Endodermal cell (in vitro differentiated cells): Measurements from ENCODE around the gene DCC. TPM values are rescaled to one million over a fixed set of nuclear protein-coding genes. Genes with fewer than 3 reads are reported as not detected.

Experiments
- DNase-seq: peaks from one replicate; pipeline ENCODE4 v3.0.0-alpha.2; 2017
- H3K27ac ChIP-seq: 2 replicates; pipeline ENCODE4 v1.5.1; 2013; ENCODE audit warnings: mild to moderate bottlenecking, low read depth, low read length, moderate library complexity
- H3K27me3 ChIP-seq: 2 replicates; pipeline ENCODE4 v1.6.1; 2013; ENCODE audit warnings: mild to moderate bottlenecking, low read length, moderate library complexity; ENCODE audit not compliant: insufficient read depth, control insufficient read depth, poor library complexity, severe bottlenecking
- H3K36me3 ChIP-seq: 2 replicates; pipeline ENCODE4 v1.7.0; 2013; ENCODE audit warnings: mild to moderate bottlenecking, low read length, moderate library complexity; ENCODE audit not compliant: control insufficient read depth, insufficient read depth
- H3K4me1 ChIP-seq: one replicate; pipeline ENCODE4 v1.7.0; 2013; ENCODE audit warnings: low read length; ENCODE audit not compliant: control insufficient read depth, insufficient read depth
- H3K4me3 ChIP-seq: 2 replicates; pipeline ENCODE4 v1.5.1; 2013; ENCODE audit warnings: mild to moderate bottlenecking, low read length, moderate library complexity
- H3K9ac ChIP-seq: 2 replicates; pipeline ENCODE4 v1.6.1; 2013; ENCODE audit warnings: mild to moderate bottlenecking, low read length, moderate library complexity; ENCODE audit not compliant: poor library complexity, severe bottlenecking; ENCODE audit errors: extremely low read depth
- H3K9me3 ChIP-seq: 2 replicates; pipeline ENCODE4 v1.6.1; 2013; ENCODE audit warnings: mild to moderate bottlenecking, low read length, moderate library complexity; ENCODE audit not compliant: control insufficient read depth
- H3K27ac Mint-ChIP-seq: 2 replicates; pipeline ENCODE4 v1.8.0; 2020; ENCODE audit warnings: mixed read lengths
- H3K27me3 Mint-ChIP-seq: 2 replicates; pipeline ENCODE4 v1.8.0; 2021; ENCODE audit warnings: mild to moderate bottlenecking, mixed read lengths; ENCODE audit not compliant: insufficient read depth
- H3K36me3 Mint-ChIP-seq: 2 replicates; pipeline ENCODE4 v1.8.0; 2020; ENCODE audit warnings: low read depth, mixed read lengths
- H3K4me1 Mint-ChIP-seq: 2 replicates; pipeline ENCODE4 v1.8.0; 2020; ENCODE audit warnings: mixed read lengths
- H3K4me3 Mint-ChIP-seq: 2 replicates; pipeline ENCODE4 v1.8.0; 2020; ENCODE audit warnings: mild to moderate bottlenecking, moderate library complexity, mixed read lengths
- H3K9me3 Mint-ChIP-seq: 2 replicates; pipeline ENCODE4 v1.8.0; 2020; ENCODE audit warnings: mild to moderate bottlenecking, mixed read lengths
- WGBS, 2 experiments: methylation state at CpG; one replicate each; pipeline versions ENCODE4 v1.1.5 to v1.1.7; 2013; ENCODE audit warnings: missing lambda C conversion rate in 2 of 2, mixed read lengths in 1 of 2; ENCODE audit not compliant: insufficient coverage in 1 of 2, insufficient read length in 1 of 2; 5-methylcytosine and 5-hydroxymethylcytosine counted together
- total RNA-seq, 2 donors: library from RNA; stranded (reverse); fragmentation: NEBNext Ultra II Directional in 1 of 2; extraction: Animal tissue kit (Norgen Biotek cat#: 25700) in 1 of 2; gene quantifications; 2 replicates in 1 of 2; 3 replicates in 1 of 2; pipeline ENCODE4 v1.2.1, GENCODE V29; 2021
- TF ChIP-seq, protein P1 (sequence below): fragments of 200-600 bp; sonication (generic); conservative IDR thresholded peaks from 2 replicates; pipeline ENCODE4 v1.5.0; 2021; ENCODE audit warnings: antibody characterized with exemption, mild to moderate bottlenecking

DCC gene
- total RNA-seq, 2 donors from 2014 or later: 0.77 to 0.97 TPM

- no peaks in the 10 kb centered on the region for H3K36me3 Mint-ChIP-seq
- no peaks in the 10 kb centered on the region for H3K9me3 ChIP-seq
- no peak overlapping the region for H3K9ac ChIP-seq
- H3K27ac ChIP-seq: no peak overlapping the region
- no peaks in the 10 kb centered on the region for H3K9me3 Mint-ChIP-seq
- H3K36me3 ChIP-seq: no peaks in the 10 kb centered on the region
- no peaks in the 10 kb centered on the region for H3K4me1 Mint-ChIP-seq
- H3K4me1 ChIP-seq: no peaks in the 10 kb centered on the region
- TF ChIP-seq, protein P1, sequence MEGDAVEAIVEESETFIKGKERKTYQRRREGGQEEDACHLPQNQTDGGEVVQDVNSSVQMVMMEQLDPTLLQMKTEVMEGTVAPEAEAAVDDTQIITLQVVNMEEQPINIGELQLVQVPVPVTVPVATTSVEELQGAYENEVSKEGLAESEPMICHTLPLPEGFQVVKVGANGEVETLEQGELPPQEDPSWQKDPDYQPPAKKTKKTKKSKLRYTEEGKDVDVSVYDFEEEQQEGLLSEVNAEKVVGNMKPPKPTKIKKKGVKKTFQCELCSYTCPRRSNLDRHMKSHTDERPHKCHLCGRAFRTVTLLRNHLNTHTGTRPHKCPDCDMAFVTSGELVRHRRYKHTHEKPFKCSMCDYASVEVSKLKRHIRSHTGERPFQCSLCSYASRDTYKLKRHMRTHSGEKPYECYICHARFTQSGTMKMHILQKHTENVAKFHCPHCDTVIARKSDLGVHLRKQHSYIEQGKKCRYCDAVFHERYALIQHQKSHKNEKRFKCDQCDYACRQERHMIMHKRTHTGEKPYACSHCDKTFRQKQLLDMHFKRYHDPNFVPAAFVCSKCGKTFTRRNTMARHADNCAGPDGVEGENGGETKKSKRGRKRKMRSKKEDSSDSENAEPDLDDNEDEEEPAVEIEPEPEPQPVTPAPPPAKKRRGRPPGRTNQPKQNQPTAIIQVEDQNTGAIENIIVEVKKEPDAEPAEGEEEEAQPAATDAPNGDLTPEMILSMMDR: no peak
- H3K4me3 Mint-ChIP-seq: no peak overlapping the region
- H3K27me3 Mint-ChIP-seq: peaks cover 9% of the 10 kb centered on the region
- no peak overlapping the region for H3K4me3 ChIP-seq
- H3K27me3 ChIP-seq: peaks cover 8% of the 10 kb centered on the region
- H3K27ac Mint-ChIP-seq: no peak overlapping the region
- no peak for DNase-seq
These were observed 37.1 kb downstream of the DCC start for GRCh38 chr18:52377094-52377493.

GRCh38 chr18:52386306-52386705 lies 46.3 kb downstream of the DCC start:
- H3K4me1 Mint-ChIP-seq: no peaks in the 10 kb centered on the region
- no peaks in the 10 kb centered on the region for H3K27me3 Mint-ChIP-seq
- no peaks in the 10 kb centered on the region for H3K4me1 ChIP-seq
- no peaks in the 10 kb centered on the region for H3K9me3 Mint-ChIP-seq
- no peaks in the 10 kb centered on the region for H3K27me3 ChIP-seq
- TF ChIP-seq, protein P1: no peak
- no peak overlapping the region for H3K27ac ChIP-seq
- no peak overlapping the region for H3K4me3 Mint-ChIP-seq
- H3K27ac Mint-ChIP-seq: no peak overlapping the region
- H3K36me3 ChIP-seq: no peaks in the 10 kb centered on the region
- no peaks in the 10 kb centered on the region for H3K36me3 Mint-ChIP-seq
- no peak for DNase-seq
- no peaks in the 10 kb centered on the region for H3K9me3 ChIP-seq
- no peak overlapping the region for H3K4me3 ChIP-seq
- H3K9ac ChIP-seq: no peak overlapping the region

DNA sequence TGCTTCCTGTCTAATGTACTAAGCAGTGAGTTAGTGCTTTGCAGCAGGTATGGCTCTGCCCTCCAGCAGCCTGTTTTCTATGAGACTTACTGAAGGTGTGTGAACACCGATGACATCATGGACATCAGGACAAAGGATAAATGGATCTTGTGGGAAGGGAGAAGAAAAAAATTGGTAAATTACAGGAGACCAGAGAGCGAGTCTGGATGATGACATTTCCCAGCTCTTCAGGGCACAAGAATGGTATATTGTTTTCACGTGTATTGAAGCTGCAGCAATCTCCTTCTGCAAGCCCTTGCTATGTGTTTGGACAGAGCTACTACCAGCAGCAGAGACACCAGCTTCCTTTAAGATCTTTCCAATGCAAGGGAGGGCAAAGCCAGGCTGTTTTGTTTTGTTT lies 47.2 kb downstream of the DCC start:
- H3K4me3 Mint-ChIP-seq: no peak overlapping the region
- no peak overlapping the region for H3K9ac ChIP-seq
- no peak overlapping the region for H3K27ac ChIP-seq
- H3K36me3 ChIP-seq: no peaks in the 10 kb centered on the region
- 76 to 95% methylated on average over 3 of the region's 3 CpGs for WGBS, 2 experiments
- H3K4me1 ChIP-seq: no peaks in the 10 kb centered on the region
- H3K27me3 Mint-ChIP-seq: peaks cover 4% of the 10 kb centered on the region
- H3K36me3 Mint-ChIP-seq: no peaks in the 10 kb centered on the region
- no peak for DNase-seq
- no peaks in the 10 kb centered on the region for H3K9me3 ChIP-seq
- no peaks in the 10 kb centered on the region for H3K9me3 Mint-ChIP-seq
- TF ChIP-seq, protein P1: no peak
- H3K4me3 ChIP-seq: no peak overlapping the region
- H3K27me3 ChIP-seq: no peaks in the 10 kb centered on the region
- no peak overlapping the region for H3K27ac Mint-ChIP-seq
- no peaks in the 10 kb centered on the region for H3K4me1 Mint-ChIP-seq
